ENCODE data around the gene MAGED4B.
"Not testable (repeated sequence)": the region's sequence is repeated elsewhere in the genome, so short reads cannot be mapped to it uniquely, and the experiment has no call there.

The MAGED4B gene

GRCh38 chrX:52068666-52069640, at the start of gene MAGED4B:
MAGED4B (minus strand) TSS chrX:52069183; CDS start chrX:52068172, 1,011 bp downstream.
- not testable (repeated sequence) for DNase-seq

DNA sequence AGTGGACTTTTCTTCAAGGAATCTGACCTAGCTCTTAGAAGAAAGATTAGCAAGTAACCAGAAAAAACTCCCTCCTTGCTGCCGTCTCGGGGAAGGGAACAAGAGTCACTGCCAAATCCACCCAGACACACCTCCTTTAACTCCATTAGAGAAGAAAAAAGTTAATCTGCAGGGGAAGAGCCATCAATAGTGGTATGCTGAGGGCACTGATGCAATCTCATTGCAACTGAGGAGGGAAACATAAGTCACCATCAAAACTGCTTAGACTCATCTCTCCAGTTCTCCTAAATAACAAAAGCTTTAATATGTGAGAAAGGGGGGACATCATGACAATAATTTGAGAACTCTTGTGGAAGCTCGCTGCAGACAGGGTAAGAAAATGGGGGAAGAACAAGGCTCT, 49.3 kb upstream of the MAGED4B start:
- DNase-seq, result no peak

DNA sequence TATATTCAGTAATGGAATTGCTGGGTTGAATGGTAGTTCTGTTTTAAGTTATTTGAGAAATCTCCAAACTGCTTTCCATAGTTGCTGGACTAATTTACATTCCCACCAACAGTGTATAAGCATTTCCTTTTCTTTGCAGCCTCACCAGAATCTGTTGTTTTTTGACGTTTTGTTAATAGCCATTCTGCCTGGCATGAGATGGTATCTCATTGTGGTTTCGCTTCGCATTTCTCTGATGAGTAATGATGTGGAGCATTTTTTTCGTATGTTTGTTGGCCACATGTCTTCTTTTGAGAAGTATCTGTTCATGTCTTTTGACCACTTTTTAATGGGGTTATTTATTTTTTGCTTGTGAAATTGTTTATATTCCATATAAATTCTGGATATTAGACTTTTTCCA, 13.6 kb upstream of the MAGED4B start:
- DNase-seq, result no peak

DNA sequence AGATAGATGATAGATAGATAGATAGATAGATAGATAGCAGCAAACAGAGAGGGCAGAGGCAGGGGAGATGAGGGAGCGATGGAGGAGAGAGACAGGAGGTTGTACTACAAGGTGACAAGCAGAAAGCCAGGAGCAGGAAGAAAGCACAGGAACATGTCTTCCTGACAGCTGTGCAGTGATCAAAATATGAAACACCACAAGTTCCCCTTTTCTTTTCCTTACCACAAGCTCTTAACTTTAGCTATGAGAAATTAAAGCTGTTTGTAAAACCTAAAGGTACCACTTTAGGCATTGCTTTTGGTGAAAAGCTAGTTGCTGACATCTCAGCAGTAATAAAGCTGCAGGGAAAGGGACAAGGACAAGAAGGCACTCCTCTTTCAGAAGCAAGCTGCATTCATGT, 9.1 kb upstream of the MAGED4B start:
- DNase-seq, result no peak

GRCh38 chrX:52042288-52042687, 26.7 kb downstream of the MAGED4B start:
- DNase-seq, result not testable (repeated sequence)

GRCh38 chrX:52034211-52034610, 34.8 kb downstream of the MAGED4B start:
- no peak for DNase-seq

- no peak for DNase-seq
Observed at GRCh38 chrX:52031371-52031770, 37.6 kb downstream of the MAGED4B start.

DNA sequence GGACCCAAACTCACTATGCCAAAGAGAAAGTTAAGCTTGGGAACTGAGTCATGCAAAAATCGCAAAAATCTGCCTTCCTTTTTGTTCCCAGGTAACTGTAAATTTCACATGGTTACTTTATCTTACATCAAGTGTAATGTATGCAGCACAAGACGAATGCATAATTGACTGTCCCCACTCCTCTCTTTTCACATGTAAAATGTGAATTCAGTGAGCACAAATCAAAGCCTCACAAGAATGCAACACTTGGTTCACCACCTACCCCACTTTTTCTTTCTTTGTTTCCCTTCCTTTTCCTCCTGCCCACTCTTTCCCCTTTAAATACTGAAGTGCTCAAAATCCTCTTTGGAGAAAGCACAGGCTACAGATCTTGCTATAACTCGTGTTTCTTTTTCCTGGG, 53.2 kb downstream of the MAGED4B start:
- DNase-seq, result no peak

All from CD4-positive, alpha-beta T cell treated with Interleukin-12 subunit alpha and Interleukin-12 subunit beta, for 1 hour (primary cell).